ENCODE data around the gene ZSWIM6. TPM values are rescaled to one million over a fixed set of nuclear protein-coding genes. Genes with fewer than 3 reads are reported as not detected.

ZSWIM6 gene
- total RNA-seq, 1 donor from 2014 or later: 8.8 TPM

DNA sequence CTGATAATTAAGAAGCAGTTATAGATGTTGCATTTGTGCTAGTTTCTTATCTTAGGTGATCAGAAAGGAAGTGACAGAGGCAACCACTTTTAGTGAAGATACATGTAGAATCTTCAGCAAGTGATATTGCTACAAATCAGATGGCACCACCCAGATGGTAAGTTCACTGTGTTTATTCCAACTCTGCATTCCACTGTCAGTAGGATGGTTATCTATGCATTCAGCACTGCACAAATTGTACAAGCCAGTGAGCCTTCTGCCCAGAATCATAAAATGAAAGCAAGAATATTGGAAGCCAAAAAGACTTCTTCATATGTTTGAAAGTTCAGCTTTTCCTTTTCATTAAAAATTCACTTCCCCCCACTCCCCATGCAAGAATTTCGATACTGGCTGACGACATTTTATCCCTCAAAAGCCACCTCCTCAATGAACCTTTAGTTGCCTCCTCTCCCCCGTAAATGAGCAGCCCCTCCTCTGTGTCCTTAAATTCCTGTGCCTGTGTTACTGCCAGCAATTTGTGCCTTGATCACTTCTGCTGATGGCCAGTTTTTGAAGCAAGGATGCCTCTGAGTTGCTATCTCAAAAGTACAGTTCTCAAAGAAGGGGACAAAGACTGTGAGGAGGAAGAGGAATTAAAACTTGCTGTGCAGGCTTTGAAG is 91.6 kb downstream of the ZSWIM6 start:
- no peak overlapping the region for H3K27ac ChIP-seq
- H3K36me3 ChIP-seq: no peaks in the 10 kb centered on the region
- intact Hi-C loops (cut with DNase I): no loop called here
- no peak for DNase-seq (ENCODE audit: low spot score in 2 of 2)
- no peaks in the 10 kb centered on the region for H3K27me3 ChIP-seq
- TF ChIP-seq CTCF (IDR thresholded peaks at IDR 0.05): no peak
- no peak overlapping the region for H3K4me3 ChIP-seq
- no peaks in the 10 kb centered on the region for H3K9me3 ChIP-seq
- peaks cover 0 to 7% of the 10 kb centered on the region in 2 donors for H3K4me1 ChIP-seq

- no peak overlapping the region for H3K27ac ChIP-seq
- TF ChIP-seq CTCF (IDR thresholded peaks at IDR 0.05): no peak
- H3K27me3 ChIP-seq: no peaks in the 10 kb centered on the region
- DNase-seq (ENCODE audit: low spot score in 2 of 2): no peak
- intact Hi-C loops (cut with DNase I): no loop called here
- H3K9me3 ChIP-seq: no peaks in the 10 kb centered on the region
- no peaks in the 10 kb centered on the region for H3K36me3 ChIP-seq
- H3K4me1 ChIP-seq: peaks cover 0 to 7% of the 10 kb centered on the region in 2 donors
- H3K4me3 ChIP-seq: no peak overlapping the region
Measured at GRCh38 chr5:61425918-61426317, 93.9 kb downstream of the ZSWIM6 start.

- Histone ChIP-seq H3K9me3 (no peaks in the 10 kb centered on the region), H3K27me3 (no peaks in the 10 kb centered on the region), H3K4me1 (no peaks in the 10 kb centered on the region), H3K4me3 (no peak overlapping the region), H3K36me3 (no peaks in the 10 kb centered on the region), H3K27ac (no peak overlapping the region)
- intact Hi-C loops (cut with DNase I): no loop called here
- no peak for TF ChIP-seq CTCF (IDR thresholded peaks at IDR 0.05)
- no peak for DNase-seq (ENCODE audit: low spot score in 2 of 2)
Measured at GRCh38 chr5:61429906-61430305, 97.8 kb downstream of the ZSWIM6 start.

GRCh38 chr5:61431923-61432620 is 100.0 kb downstream of the ZSWIM6 start:
- no peaks in the 10 kb centered on the region for H3K4me1 ChIP-seq
- no peak for DNase-seq (ENCODE audit: low spot score in 2 of 2)
- H3K36me3 ChIP-seq: no peaks in the 10 kb centered on the region
- H3K27ac ChIP-seq: no peak overlapping the region
- no peak overlapping the region for H3K4me3 ChIP-seq
- no peaks in the 10 kb centered on the region for H3K9me3 ChIP-seq
- no peaks in the 10 kb centered on the region for H3K27me3 ChIP-seq
- intact Hi-C loops (cut with DNase I): no loop called here
- no peak for TF ChIP-seq CTCF (IDR thresholded peaks at IDR 0.05)

DNA sequence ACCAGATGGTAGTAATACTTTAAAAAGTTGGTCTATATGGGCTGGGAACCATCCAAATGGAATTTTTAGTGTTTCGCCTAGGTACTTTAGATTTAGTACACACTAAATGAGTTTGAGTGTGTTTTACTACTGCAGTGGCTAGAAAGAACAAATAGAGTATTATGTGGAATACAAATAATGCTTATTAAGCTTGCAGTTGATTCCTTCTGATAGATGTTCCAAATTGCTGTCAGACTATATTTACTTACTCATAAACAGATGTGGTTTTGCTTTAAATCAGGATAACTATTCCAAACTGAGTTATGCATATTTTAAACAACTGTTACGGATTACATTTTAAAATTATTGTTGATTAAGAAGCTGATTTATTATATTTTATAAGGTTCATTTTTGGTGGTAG is 103.3 kb downstream of the ZSWIM6 start:
- H3K27me3 ChIP-seq: no peaks in the 10 kb centered on the region
- DNase-seq (ENCODE audit: low spot score in 2 of 2): no peak
- H3K36me3 ChIP-seq: no peaks in the 10 kb centered on the region
- H3K9me3 ChIP-seq: no peaks in the 10 kb centered on the region
- TF ChIP-seq CTCF (IDR thresholded peaks at IDR 0.05): no peak
- no peaks in the 10 kb centered on the region for H3K4me1 ChIP-seq
- H3K27ac ChIP-seq: no peak overlapping the region
- H3K4me3 ChIP-seq: no peak overlapping the region
- intact Hi-C loops (cut with DNase I): no loop called here
